Vagina (tissue), 2 donors: Measurements from ENCODE around the gene ALDOC.

ENCODE experiments used
- CTCF ChIP-seq, 3 experiments: fragments of 450-650 bp in 2 of 3; fragments of 200-600 bp in 1 of 3; sonication (generic) in 1 of 3; IDR thresholded peaks; one replicate each; pipeline ENCODE4 v1.5.1; 2017 to 2019; ENCODE audit warnings: antibody characterized with exemption in 3 of 3, mild to moderate bottlenecking in 2 of 3, moderate library complexity in 2 of 3
- POLR2A ChIP-seq, 2 donors: fragments of 450-650 bp; IDR thresholded peaks; one replicate each; pipeline ENCODE4 v1.6.1; 2017; ENCODE audit warnings: antibody characterized with exemption in 2 of 2, mild to moderate bottlenecking in 2 of 2, moderate library complexity in 2 of 2
- POLR2AphosphoS5 ChIP-seq, 2 donors: sonication (generic); formaldehyde crosslinking; IDR thresholded peaks; one replicate each; pipeline ENCODE4 v1.9.0; 2017; ENCODE audit warnings: antibody characterized with exemption in 2 of 2, mild to moderate bottlenecking in 2 of 2, low read depth in 1 of 2; ENCODE audit not compliant: insufficient read depth in 1 of 2

GRCh38 chr17:28584434-28584833 lies 7.7 kb upstream of the ALDOC start:
- TF ChIP-seq POLR2AphosphoS5 (IDR thresholded peaks at IDR 0.05; ENCODE audit: insufficient read depth in 1 of 2, low read depth in 1 of 2) (no peak), CTCF (IDR thresholded peaks at IDR 0.05) (no peak), POLR2A (IDR thresholded peaks at IDR 0.05) (no peak)
